Transverse colon (tissue), 4 donors: ENCODE data around the gene MRO. TPM values are rescaled to one million over a fixed set of nuclear protein-coding genes. Genes with fewer than 3 reads are reported as not detected.
"Not testable (repeated sequence)": the region's sequence is repeated elsewhere in the genome, so short reads cannot be mapped to it uniquely, and the experiment has no call there.

Experiments used
- DNase-seq: peaks from one replicate; pipeline ENCODE4 v3.0.0-alpha.2; 2019
- H3K27ac ChIP-seq, 4 donors: fragments of 200-600 bp; sonication (generic); 2 replicates each; pipeline ENCODE4 v1.5.1; 2016 to 2018; ENCODE audit warnings: inconsistent platforms in 4 of 4
- H3K27me3 ChIP-seq: fragments of 200-600 bp; sonication (generic); 2 replicates; pipeline ENCODE4 v1.5.1; 2017; ENCODE audit warnings: inconsistent platforms
- H3K36me3 ChIP-seq, 4 donors: fragments of 200-600 bp; sonication (generic); 2 replicates each; pipeline ENCODE4 v1.5.1; 2017 to 2019; ENCODE audit warnings: inconsistent platforms in 4 of 4
- H3K4me1 ChIP-seq, 4 donors: fragments of 200-600 bp; sonication (generic); 2 replicates each; pipeline ENCODE4 v1.5.1; 2017 to 2020; ENCODE audit warnings: inconsistent platforms in 4 of 4
- H3K4me3 ChIP-seq, 4 donors: fragments of 200-600 bp; sonication (generic); 1 replicate in 1 of 4; 2 replicates in 3 of 4; pipeline versions ENCODE4 v1.5.1 to v1.6.1; 2017 to 2019; ENCODE audit warnings: inconsistent platforms in 4 of 4
- H3K9me3 ChIP-seq, 2 donors: fragments of 200-600 bp; sonication (generic); 2 replicates each; pipeline ENCODE4 v1.5.1; 2017 to 2019; ENCODE audit warnings: inconsistent platforms in 2 of 2
- CTCF ChIP-seq, 5 experiments: fragments of 200-600 bp in 3 of 5; fragments of 450-650 bp in 2 of 5; sonication (generic) in 3 of 5; IDR thresholded peaks; 1 replicate in 2 of 5; 2 replicates in 3 of 5; pipeline ENCODE4 v1.5.1; 2016 to 2017; ENCODE audit warnings: antibody characterized with exemption in 5 of 5, inconsistent platforms in 3 of 5, mild to moderate bottlenecking in 2 of 5, moderate library complexity in 1 of 5
- EP300 ChIP-seq: sonication (generic); formaldehyde crosslinking; IDR thresholded peaks from one replicate; pipeline ENCODE4 v1.6.1; 2017; ENCODE audit warnings: antibody characterized with exemption, low read depth
- POLR2A ChIP-seq: fragments of 450-650 bp; IDR thresholded peaks from one replicate; pipeline ENCODE4 v1.6.1; 2016; ENCODE audit warnings: antibody characterized with exemption, mild to moderate bottlenecking, moderate library complexity
- POLR2AphosphoS5 ChIP-seq, 3 donors: sonication (generic); formaldehyde crosslinking; IDR thresholded peaks; one replicate each; pipeline ENCODE4 v1.6.1; 2016; ENCODE audit warnings: antibody characterized with exemption in 3 of 3
- WGBS, 2 donors: methylation state at CpG; one replicate each; pipeline ENCODE4 v1.1.5; 2018; ENCODE audit warnings: low coverage in 1 of 2; 5-methylcytosine and 5-hydroxymethylcytosine counted together
- in situ Hi-C, 4 donors: fragments of 200-750 bp; cut with MboI; loops; one replicate each; pipeline versions ENCODE4 v1.15.0 to v1.15.1; 2017; ENCODE audit warnings: low sequenced_read_pairs in 3 of 4, low pct_ligation_motif_present in 1 of 4, low pct_unique_long_range_greater_than_20kb in 1 of 4
- intact Hi-C: fragments of 100-400 bp; cut with DNase I; formaldehyde crosslinking; loops from one replicate; pipeline ENCODE4 v1.15.1; 2023; ENCODE audit warnings: low total_unique reads
- total RNA-seq, 4 donors: library from RNA; depleted of rRNA; stranded (reverse); fragments of >200 nt; gene quantifications; one replicate each; pipeline ENCODE4 v1.1.0, GENCODE V29; 2016

Gene MRO
- total RNA-seq, 4 donors from 2014 or later = 0.16 to 0.27 TPM; not detected in 2

GRCh38 chr18:50842846-50843245, 23.0 kb upstream of the MRO start:
- Histone ChIP-seq H3K27me3 (no peaks in the 10 kb centered on the region), H3K4me3 (no peak overlapping the region), H3K4me1 (peaks cover 0 to 11% (median 0%) of the 10 kb centered on the region in 4 donors), H3K27ac (no peak overlapping the region), H3K36me3 (no peaks in the 10 kb centered on the region), H3K9me3 (no peaks in the 10 kb centered on the region)
- no peak for TF ChIP-seq EP300
- TF ChIP-seq POLR2AphosphoS5 (IDR thresholded peaks at IDR 0.05) = no peak
- TF ChIP-seq CTCF (IDR thresholded peaks at IDR 0.05) = no peak
- no peak for TF ChIP-seq POLR2A
- intact Hi-C loops = no loop called here
- WGBS, 2 donors = 0% methylated on average over 1 of the region's 1 CpG
- in situ Hi-C loops = no loop called here
- DNase-seq = no peak

- Histone ChIP-seq H3K4me3 (no peak overlapping the region), H3K9me3 (no peaks in the 10 kb centered on the region), H3K27me3 (no peaks in the 10 kb centered on the region), H3K4me1 (peaks cover 0 to 17% (median 0%) of the 10 kb centered on the region in 4 donors), H3K36me3 (no peaks in the 10 kb centered on the region), H3K27ac (no peak overlapping the region)
- DNase-seq = no peak
- 72% methylated on average over 3 of the region's 3 CpGs; no CpG with 5 or more reads in 1 of the 2 donors for WGBS, 2 donors
- no peak for TF ChIP-seq CTCF (IDR thresholded peaks at IDR 0.05)
- no peak for TF ChIP-seq EP300
- no peak for TF ChIP-seq POLR2AphosphoS5 (IDR thresholded peaks at IDR 0.05)
- intact Hi-C loops = no loop called here
- in situ Hi-C loops = no loop called here
These were observed 20.2 kb upstream of the MRO start for GRCh38 chr18:50839996-50840395.

GRCh38 chr18:50839341-50839740, 19.5 kb upstream of the MRO start:
- Histone ChIP-seq H3K9me3 (no peaks in the 10 kb centered on the region), H3K4me1 (peaks cover 0 to 11% (median 0%) of the 10 kb centered on the region in 4 donors), H3K27me3 (no peaks in the 10 kb centered on the region), H3K4me3 (no peak overlapping the region), H3K36me3 (no peaks in the 10 kb centered on the region), H3K27ac (no peak overlapping the region)
- DNase-seq = no peak
- in situ Hi-C loops (no loop called here), intact Hi-C loops (no loop called here)
- no peak for TF ChIP-seq POLR2AphosphoS5 (IDR thresholded peaks at IDR 0.05)
- no peak for TF ChIP-seq POLR2A
- TF ChIP-seq CTCF (IDR thresholded peaks at IDR 0.05) = no peak
- TF ChIP-seq EP300 = no peak
- WGBS, 2 donors = 78 to 80% methylated on average over 1 to 2 of the region's 2 CpGs

GRCh38 chr18:50836521-50836957, 16.7 kb upstream of the MRO start:
- DNase-seq = no peak
- in situ Hi-C loops = no loop called here
- intact Hi-C loops = no loop called here
- TF ChIP-seq CTCF (IDR thresholded peaks at IDR 0.05) (no peak), POLR2AphosphoS5 (IDR thresholded peaks at IDR 0.05) (no peak)
- H3K36me3 ChIP-seq = no peaks in the 10 kb centered on the region
- no peaks in the 10 kb centered on the region for H3K27me3 ChIP-seq
- peaks cover 0 to 9% (median 0%) of the 10 kb centered on the region in 4 donors for H3K4me1 ChIP-seq
- no peak overlapping the region for H3K4me3 ChIP-seq
- 74 to 79% methylated on average over 2 of the region's 2 CpGs for WGBS, 2 donors
- no peak overlapping the region for H3K27ac ChIP-seq
- H3K9me3 ChIP-seq = no peaks in the 10 kb centered on the region

- in situ Hi-C loops, intact Hi-C loops, H3K4me3 ChIP-seq, H3K27me3 ChIP-seq, H3K27ac ChIP-seq, DNase-seq, H3K36me3 ChIP-seq, H3K9me3 ChIP-seq: not testable (repeated sequence)
- WGBS, 2 donors = 92 to 94% methylated on average over 4 to 7 of the region's 7 CpGs
- H3K4me1 ChIP-seq = peaks cover 0 to 15% (median 0%) of the 10 kb centered on the region in 4 donors
These were observed 13.7 kb upstream of the MRO start for GRCh38 chr18:50833496-50833895.
